Germinal center (tissue), 1 donor: ENCODE data around the gene SRMS.
"Not testable (repeated sequence)": the region's sequence is repeated elsewhere in the genome, so short reads cannot be mapped to it uniquely, and the experiment has no call there.

ENCODE experiments used
- DNase-seq: peaks from one replicate; pipeline ENCODE4 v3.0.0; 2012; ENCODE audit warnings: mixed read lengths, low spot score

Gene SRMS

GRCh38 chr20:63579017-63579694 lies 31.6 kb upstream of the SRMS start:
- DNase-seq: no peak

DNA sequence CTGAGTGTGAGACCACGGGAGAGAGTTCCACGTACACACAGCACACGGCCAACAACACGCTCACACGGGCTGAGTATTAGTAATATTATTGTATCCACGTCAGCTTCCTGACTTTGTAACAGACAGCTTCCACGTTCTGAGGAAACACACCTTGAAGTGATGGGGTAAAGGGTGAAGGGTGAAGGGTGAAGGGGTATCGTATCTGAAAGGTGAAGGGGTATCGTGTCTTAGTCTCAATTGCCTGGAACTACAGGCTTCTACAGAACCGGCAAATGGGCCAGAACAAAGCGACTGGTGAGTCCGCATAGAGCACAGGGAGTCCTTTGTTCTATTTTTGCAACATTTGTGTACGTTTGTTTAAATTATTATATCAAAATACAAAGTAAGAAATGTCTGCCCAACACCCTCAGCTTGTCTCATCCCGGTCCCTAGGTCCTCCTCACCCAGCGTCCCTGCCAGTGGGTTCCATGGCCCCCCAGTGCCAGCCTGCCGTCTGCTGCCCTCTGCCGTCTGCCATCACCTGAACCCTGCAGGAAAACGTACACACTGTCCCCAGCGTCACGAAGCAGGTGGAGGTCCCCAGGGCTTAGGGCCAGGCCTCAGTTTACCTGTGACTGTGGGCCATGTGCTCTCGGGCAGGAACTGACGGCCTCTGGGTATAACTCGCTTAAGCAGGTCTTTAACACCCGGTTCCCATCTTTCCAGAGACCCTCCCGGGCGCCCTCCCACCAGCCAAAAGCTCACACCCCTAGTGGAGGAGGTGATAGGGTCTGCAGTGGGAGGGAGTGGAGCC lies 30.9 kb upstream of the SRMS start:
- no peak for DNase-seq

DNA sequence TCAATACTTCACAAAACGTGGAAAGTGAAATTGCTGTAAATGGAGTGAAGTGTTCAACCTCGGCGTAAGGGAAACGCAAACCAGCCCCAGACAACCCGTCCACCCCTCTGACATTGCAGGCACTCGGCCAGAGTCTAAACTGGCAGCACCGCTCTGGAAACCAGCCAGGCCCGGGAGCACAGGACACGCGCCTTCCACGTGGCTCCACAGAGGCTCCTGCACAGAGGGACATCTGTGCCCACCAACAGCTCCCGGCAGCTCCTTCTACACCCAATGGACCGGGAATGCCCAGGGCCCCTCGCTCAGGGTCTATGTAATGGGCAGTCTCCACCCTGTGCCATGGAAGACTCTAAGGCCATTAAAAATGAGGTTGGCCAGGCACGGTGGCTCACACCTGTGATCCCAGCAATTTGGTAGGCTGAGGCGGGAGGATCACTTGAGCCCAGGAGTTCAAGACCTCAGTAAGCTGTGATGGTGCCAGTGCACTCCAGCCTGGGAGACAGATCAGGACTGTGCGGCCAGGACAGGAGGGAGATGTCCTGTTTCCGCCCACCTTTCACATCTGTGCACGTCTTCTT lies 29.9 kb upstream of the SRMS start:
- DNase-seq: no peak

GRCh38 chr20:63576311-63576710 lies 28.8 kb upstream of the SRMS start:
- no peak for DNase-seq

- no peak for DNase-seq
Observed at GRCh38 chr20:63574829-63575743, 27.5 kb upstream of the SRMS start.

DNA sequence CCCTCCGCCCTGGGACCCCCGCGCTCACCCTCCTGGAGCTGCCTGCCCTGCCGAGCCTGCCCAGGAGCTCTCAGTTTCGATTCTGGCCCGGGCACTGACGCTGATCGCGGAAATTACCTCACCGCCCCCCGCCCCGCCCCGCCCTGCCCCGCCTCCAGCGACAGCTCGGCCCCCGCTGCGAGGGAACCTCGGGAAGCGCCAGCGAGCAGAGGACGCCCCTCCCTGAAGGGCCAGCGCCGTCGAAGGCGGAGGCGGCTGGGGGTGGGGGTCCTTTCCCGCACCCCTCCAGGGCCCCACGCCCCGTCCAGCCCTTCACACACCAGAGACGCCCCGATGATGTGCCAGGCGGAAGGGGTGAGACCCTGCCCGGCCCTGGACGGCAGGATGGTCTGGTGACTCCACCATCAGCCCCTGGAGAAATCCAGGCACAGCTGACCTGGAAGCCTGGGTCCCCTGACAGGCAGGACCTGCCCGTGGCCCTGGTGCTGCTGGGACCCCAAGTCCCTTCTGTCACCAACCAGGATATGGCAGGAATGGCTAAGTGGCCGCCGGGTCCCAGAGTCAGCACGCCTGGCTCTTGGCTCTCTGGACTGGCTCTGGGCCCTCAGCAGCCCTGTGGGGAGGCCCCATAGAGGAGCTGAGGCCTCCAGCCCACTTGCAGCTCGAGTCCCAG lies 26.7 kb upstream of the SRMS start, which contains the start of gene HELZ2:
HELZ2 (minus strand) TSS at position 84 of the 673 bp plus-strand sequence. CDS start 1,854 bp downstream, outside the sequence.
- peak; percentile 83 for DNase-seq

DNA sequence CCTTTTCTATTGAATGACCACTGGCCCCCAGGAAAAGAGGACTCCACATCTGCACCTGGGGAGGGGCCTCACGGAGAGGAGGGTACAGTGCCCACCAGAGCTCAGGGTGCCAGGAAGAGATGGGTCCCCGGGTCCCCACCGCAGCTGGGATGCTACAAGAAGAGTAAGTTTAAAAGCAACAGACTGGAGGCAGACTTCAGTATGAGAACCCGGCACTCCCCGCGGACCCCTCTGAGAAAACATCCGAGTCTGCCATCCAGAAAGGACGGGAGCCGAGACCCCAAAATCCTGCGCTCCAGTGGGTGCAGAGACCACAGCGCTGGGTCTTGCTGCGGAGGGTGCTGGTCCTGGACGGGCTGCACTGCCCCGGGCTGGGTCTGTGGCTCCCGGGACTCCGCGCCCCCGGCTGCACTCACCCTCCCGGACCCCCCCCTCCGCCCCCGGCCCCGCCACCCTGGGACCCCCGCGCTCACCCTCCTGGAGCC lies 26.1 kb upstream of the SRMS start:
- no peak for DNase-seq

GRCh38 chr20:63572788-63573646 lies 25.5 kb upstream of the SRMS start:
- no peak for DNase-seq

DNA sequence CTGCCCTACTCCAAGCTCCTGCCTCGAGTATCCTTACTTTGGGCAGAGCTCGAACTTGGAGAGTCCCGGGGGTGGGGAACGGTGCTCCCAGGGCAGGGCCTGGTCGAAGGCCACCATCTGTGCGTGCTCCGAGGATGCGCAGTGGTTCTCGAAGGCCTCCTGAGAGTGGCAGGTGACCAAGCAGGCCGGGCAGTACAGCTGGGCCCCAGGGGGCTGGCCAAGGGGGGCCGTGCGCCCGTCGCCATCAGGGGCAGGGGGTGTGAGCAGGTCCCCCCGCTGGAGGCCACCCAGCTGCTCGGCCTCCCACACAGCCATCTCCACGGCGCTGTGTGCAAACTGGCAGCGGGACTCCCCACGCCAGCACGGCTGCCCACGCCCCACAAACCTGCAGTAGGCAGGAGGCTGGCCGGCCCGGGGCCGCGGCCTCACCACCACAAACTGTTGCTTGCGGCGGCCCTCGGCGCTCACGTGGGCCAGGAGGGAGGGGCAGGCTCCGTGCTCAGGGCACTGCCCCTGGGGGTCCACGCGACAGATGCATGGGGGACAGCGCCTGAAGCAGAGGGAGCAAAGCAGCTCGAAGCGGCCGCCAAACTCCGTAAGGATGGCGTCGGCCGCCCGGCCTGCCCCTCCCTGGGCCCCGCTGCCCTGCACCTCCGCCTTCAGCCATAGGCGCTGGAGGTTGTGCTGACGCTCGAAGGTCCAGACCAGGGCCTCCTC lies 24.7 kb upstream of the SRMS start:
- DNase-seq: no peak

DNA sequence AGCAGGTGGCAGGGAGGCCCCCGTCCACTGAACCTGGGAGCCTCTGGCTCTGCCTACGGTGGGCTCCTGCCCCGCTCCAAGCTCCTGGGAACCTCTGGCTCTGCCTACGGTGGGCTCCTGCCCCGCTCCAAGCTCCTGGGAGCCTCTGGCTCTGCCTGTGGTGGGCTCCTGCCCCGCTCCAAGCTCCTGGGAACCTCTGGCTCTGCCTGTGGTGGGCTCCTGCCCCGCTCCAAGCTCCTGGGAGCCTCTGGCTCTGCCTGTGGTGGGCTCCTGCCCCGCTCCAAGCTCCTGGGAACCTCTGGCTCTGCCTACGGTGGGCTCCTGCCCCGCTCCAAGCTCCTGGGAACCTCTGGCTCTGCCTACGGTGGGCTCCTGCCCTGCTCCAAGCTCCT lies 23.5 kb upstream of the SRMS start:
- DNase-seq: not testable (repeated sequence)

DNA sequence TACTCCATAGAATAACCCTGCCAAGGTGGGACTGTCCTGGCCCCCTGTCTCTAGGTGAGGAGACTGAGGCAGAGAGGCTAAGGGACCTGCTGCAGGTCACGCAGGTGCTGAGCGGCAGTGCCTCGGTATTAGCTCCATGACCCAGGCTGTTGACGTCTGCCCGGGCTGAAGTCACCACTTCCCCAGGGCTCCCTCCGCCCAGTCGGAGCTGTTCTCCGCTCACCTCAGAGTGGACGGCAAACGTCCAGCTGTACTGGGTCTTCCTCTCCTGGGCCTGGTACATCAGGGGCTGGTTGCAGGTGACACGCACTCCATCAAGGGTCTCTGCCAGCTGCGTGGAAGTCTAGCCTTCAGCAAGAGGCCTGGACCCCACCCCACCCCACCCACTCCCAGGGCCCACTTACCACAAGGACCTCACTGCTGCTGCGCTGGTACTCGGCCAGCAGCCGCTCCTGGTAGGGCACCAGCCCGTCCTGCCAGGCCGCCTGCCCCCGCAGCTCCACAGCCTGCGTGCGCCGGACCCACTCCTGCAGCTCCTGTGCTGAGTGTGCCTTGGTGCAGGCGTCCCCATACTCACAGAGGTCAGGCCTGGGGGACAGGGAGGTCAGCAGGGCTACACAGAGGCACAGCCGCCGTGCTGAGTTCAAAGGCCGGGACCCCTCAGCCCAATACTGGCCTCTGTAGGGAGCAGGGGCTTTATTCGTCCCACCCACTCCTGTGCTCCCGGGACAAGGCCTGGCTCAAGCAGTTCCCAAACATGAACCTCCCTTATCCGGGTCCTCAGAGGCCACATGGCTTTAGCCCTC lies 22.9 kb upstream of the SRMS start:
- no peak for DNase-seq

- no peak for DNase-seq
Observed at GRCh38 chr20:63568986-63569949, 21.7 kb upstream of the SRMS start.

GRCh38 chr20:63568170-63568981 lies 20.8 kb upstream of the SRMS start:
- no peak for DNase-seq

DNA sequence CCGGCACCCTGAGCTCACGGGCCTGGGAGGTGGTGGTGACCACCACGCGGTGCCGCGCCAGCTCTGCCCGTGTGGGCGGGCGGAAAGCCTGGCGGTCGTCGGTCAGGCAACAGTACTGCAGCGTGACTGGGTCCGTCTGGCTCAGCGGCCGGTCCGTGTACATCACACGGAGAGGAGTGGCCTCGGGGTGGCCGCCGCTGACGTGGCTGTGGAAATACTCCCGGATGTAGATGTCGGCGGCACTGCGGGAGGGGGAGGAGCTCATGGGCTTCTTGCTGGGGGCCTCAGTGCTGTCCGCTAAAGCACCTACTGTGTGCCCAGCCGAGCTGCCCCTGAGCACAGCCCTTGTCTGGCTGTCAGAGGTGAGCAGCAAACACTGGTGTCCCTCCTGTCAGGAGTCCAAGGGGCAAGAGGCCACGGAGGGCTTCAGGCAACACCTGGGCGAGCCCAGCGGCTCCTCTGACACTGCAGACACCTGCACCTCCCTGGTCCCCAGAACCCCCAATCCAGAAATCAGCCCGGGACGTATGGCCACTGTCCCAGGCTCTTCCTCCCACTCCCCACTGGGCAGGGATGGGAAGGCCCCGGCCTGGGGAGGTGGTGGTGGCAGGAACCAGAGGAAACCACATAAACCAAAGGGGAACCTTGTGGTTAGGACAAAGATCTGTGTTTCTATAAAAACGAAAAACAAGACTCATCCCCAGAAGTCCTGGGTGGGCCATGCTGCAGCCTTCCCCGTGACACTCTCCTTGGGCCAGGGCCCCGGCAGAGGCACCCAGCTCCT lies 20.0 kb upstream of the SRMS start:
- no peak for DNase-seq

DNA sequence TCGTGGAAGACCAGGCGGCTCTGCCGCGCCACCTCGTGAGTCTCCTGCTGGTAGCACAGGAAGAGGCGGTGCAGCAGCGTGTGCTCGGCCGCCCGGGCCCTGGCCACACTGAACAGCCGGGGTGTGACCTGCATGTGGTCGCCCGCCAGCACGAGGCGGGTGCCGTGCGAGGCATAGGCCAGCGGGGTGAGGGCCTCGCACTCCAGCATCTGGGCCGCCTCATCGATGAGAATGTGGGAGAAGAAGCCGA lies 19.5 kb upstream of the SRMS start:
- DNase-seq: no peak

DNA sequence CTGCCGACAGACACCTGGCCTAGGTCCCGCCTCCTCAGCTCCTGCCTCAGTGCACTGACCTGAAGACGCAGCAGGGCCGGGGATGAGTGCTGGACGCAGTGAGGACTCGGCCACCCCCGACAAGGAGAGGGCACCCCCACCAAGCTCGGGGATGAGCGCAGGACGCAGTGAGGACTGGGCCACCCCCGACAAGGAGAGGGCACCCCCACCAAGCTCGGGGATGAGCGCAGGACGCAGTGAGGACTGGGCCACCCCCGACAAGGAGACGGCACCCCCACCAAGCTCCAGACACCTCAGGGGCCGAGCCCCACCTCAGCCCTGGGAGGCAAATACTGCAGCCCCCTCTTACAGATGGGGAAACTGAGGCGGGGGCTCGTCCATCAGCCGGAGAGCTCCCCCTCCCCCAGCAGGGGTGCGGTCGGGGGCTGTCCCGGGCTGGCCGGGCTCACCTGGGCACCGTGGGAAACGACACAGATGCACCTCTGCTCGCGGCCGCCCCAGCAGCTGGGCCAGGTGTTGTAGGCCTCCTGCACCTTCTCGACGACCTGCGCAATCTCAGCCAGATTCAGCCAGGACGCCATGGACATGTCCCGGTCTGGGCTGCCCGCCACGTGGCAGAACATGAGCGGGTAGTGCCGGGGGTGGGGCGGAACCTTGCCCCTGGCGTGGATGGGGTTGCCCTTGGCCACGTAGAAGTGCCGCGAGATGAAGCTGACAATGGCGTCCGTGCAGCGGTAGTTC lies 19.0 kb upstream of the SRMS start:
- DNase-seq: no peak
